Muscle layer of duodenum (tissue), 2 donors: ENCODE measurements around the gene GRAMD1A.
"Not testable (repeated sequence)": the region's sequence is repeated elsewhere in the genome, so short reads cannot be mapped to it uniquely, and the experiment has no call there.

Source experiments
- H3K27ac ChIP-seq: one replicate; pipeline ENCODE4 v1.7.0; 2013; ENCODE audit warnings: mild to moderate bottlenecking, low read length
- H3K27me3 ChIP-seq: one replicate; pipeline ENCODE4 v1.7.0; 2013; ENCODE audit warnings: low read depth, mild to moderate bottlenecking, control low read depth, low read length
- H3K36me3 ChIP-seq, 2 donors: one replicate each; pipeline ENCODE4 v1.7.0; 2013; ENCODE audit warnings: low read length in 2 of 2, control low read depth in 1 of 2, mild to moderate bottlenecking in 1 of 2; ENCODE audit not compliant: insufficient read depth in 2 of 2, control insufficient read depth in 1 of 2
- H3K4me1 ChIP-seq, 2 donors: one replicate each; pipeline ENCODE4 v1.7.0; 2013; ENCODE audit warnings: low read length in 2 of 2, mild to moderate bottlenecking in 2 of 2, control low read depth in 1 of 2, moderate library complexity in 1 of 2; ENCODE audit not compliant: insufficient read depth in 2 of 2, control insufficient read depth in 1 of 2
- H3K4me3 ChIP-seq, 2 donors: one replicate each; pipeline ENCODE4 v1.7.0; 2013; ENCODE audit warnings: low read length in 2 of 2, low read depth in 1 of 2, mild to moderate bottlenecking in 1 of 2
- H3K9me3 ChIP-seq, 2 donors: one replicate each; pipeline ENCODE4 v1.7.0; 2013; ENCODE audit warnings: low read length in 2 of 2, control low read depth in 1 of 2, mild to moderate bottlenecking in 1 of 2; ENCODE audit not compliant: control insufficient read depth in 1 of 2
- donor health status: healthy.

Gene GRAMD1A

GRCh38 chr19:35024095-35024494, 24.0 kb downstream of the GRAMD1A start:
- Histone ChIP-seq H3K4me1 (no peaks in the 10 kb centered on the region), H3K36me3 (peaks cover 49 to 82% of the 10 kb centered on the region in 2 donors), H3K4me3 (no peak overlapping the region), H3K27ac (no peak overlapping the region), H3K27me3 (no peaks in the 10 kb centered on the region), H3K9me3 (no peaks in the 10 kb centered on the region)

DNA sequence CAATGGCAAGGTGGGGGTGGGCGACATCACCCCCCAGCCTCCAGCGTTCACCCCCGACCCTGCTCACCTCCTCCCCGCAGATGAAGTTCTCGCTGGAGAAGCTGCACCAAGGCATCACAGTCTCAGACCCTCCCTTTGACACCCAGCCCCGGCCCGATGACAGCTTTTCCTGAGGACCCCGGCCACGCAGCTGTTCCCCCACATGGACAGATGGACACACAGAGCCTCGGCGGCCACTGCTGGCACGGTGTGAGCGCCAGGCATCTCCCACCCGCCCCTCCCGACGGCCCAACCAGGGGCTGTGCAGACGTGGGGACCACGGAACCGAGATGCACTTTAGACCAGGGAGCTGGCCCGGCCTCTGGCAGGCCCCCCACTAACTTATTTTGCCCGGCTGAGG, 25.8 kb downstream of the GRAMD1A start:
- H3K4me1 ChIP-seq = peaks cover 0 to 5% of the 10 kb centered on the region in 2 donors
- H3K27me3 ChIP-seq = no peaks in the 10 kb centered on the region
- H3K27ac ChIP-seq = no peak overlapping the region
- H3K4me3 ChIP-seq = no peak overlapping the region
- H3K36me3 ChIP-seq = peaks cover 35 to 63% of the 10 kb centered on the region in 2 donors
- no peaks in the 10 kb centered on the region for H3K9me3 ChIP-seq

- Histone ChIP-seq H3K27me3 (no peaks in the 10 kb centered on the region), H3K9me3 (no peaks in the 10 kb centered on the region), H3K4me3 (no peak overlapping the region), H3K4me1 (peaks cover 0 to 7% of the 10 kb centered on the region in 2 donors), H3K27ac (no peak overlapping the region), H3K36me3 (peaks cover 30 to 59% of the 10 kb centered on the region in 2 donors)
These were observed 26.3 kb downstream of the GRAMD1A start for GRCh38 chr19:35026418-35026817.

GRCh38 chr19:35027009-35027408, 26.9 kb downstream of the GRAMD1A start:
- Histone ChIP-seq H3K4me1 (peaks cover 0 to 9% of the 10 kb centered on the region in 2 donors), H3K9me3 (no peaks in the 10 kb centered on the region), H3K4me3 (no peak overlapping the region), H3K27ac (no peak overlapping the region), H3K27me3 (no peaks in the 10 kb centered on the region), H3K36me3 (peaks cover 27 to 53% of the 10 kb centered on the region in 2 donors)

DNA sequence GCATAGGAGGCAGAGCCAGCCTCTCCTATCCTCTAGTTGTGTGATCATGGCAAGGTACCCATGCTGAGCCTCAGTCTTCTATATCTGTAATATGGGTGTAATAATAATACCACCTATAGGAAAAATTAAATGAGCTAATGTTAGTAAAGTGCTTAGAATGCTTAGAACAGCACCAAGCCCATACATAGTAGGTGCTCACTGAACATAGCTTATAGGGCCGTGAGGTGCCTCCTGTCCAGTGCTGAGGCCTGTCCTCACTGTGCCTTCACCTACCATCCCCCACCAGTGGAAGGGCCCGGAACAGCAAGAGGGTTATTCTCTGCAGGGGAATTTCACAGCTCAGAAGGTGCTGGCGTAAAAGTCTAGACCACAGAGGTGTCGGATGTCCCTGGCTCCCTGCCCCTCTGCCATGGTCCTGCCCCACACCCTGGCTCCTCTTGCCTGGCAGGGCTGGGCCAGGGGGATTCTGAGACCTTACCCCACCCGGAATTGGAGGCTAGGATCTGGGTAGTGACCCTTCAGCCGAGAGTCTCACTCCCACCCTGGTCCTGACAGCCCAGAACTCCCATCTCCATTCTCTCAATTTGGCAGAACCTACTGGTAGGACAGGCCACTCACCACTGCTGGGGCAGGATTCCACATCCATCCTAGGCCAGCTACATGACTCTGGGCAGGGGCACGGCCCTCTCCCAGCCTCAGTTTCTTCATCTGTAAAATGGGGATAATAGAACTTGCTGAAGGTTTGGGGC, 27.9 kb downstream of the GRAMD1A start:
- H3K4me3 ChIP-seq = no peak overlapping the region
- no peak overlapping the region for H3K27ac ChIP-seq
- H3K27me3 ChIP-seq = no peaks in the 10 kb centered on the region
- H3K4me1 ChIP-seq = peaks cover 0 to 9% of the 10 kb centered on the region in 2 donors
- H3K9me3 ChIP-seq = no peaks in the 10 kb centered on the region
- peaks cover 20 to 43% of the 10 kb centered on the region in 2 donors for H3K36me3 ChIP-seq

DNA sequence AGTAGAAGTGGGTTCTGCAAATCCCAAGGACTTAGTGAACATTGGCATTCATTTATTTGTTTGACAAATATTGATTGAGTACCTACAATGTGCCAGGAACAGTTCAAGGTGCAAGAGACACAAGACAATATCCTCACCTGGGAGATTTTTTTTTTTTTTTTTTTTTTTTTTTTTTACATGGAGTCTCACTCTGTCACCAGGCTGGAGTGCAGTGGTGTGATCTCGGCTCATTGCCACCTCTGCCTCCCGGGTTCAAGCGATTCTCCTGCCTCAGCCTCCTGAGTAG, 28.4 kb downstream of the GRAMD1A start:
- not testable (repeated sequence) for H3K27me3 ChIP-seq, H3K27ac ChIP-seq, H3K4me1 ChIP-seq, H3K4me3 ChIP-seq, H3K9me3 ChIP-seq
- H3K36me3 ChIP-seq = peaks cover 17 to 38% of the 10 kb centered on the region in 2 donors

DNA sequence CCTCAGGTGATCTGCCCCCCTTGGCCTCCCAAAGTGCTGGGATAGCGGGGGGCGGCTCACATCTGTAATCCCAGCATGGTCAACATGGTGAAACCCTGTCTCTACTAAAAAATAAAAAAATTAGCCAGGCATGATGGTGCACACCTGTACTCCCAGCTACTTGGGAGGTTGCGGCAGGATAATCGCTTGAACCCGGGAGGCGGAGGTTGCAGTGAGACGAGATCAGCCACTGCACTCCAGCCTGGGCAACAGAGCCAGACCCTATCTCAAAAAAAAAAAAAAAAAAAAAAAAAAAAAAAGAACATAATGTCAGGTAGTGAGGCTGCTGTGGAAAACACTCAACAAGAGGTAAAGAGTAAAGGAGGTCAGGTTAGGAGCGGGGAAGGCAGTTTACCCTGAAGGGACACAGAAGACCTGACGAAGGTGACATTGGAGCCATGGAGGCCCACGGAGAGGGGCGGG, 29.2 kb downstream of the GRAMD1A start:
- peaks cover 9 to 37% of the 10 kb centered on the region in 2 donors for H3K36me3 ChIP-seq
- H3K27ac ChIP-seq, H3K4me1 ChIP-seq, H3K4me3 ChIP-seq, H3K27me3 ChIP-seq, H3K9me3 ChIP-seq: not testable (repeated sequence)

- Histone ChIP-seq H3K27me3 (no peaks in the 10 kb centered on the region), H3K4me3 (peak overlapping the region in 1 of 2 donors; percentile 51), H3K36me3 (peaks cover 6 to 33% of the 10 kb centered on the region in 2 donors), H3K4me1 (peaks cover 0 to 9% of the 10 kb centered on the region in 2 donors), H3K27ac (no peak overlapping the region), H3K9me3 (no peaks in the 10 kb centered on the region)
These were observed 29.7 kb downstream of the GRAMD1A start for GRCh38 chr19:35029737-35030256.

DNA sequence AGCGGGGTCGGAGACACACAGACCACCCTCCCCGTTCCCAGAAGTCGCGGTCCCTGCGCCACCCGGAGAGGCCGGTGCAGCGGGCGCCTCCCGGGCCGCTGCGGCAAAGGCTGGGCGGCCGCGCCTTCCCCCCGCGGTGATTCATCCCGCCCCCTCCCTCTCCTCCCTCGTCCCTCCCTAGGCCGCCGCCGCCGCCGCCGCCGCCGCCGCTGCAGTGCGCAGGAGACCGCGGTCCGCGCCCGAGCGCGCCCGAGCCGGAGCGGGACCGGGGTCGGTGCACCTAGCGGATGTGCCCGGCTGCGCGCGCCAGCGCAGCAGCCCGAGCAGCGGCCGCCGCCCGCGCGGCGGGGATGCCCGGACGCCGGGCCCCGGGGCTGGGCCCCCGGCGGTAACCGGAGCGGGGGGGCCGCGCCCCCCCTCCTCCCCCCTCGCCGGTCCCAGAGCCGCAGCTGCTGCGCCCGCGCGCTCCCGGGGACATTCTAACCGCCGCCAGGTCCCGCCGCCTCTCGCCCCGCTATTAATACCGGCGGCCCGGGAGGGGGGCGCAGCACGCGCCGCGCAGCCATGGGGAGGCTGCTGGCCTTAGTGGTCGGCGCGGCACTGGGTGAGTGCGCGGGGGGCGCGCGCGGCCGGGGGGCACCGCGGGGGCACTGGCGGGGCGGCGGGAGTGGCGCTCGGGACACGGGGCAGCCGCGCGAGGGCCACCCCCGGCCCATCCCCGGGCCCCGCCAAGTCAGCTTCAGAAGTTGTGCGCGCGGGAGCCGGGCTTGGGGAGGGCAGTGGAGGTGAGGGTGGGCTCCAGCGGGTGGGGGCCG, 30.3 kb downstream of the GRAMD1A start, which contains the start of gene SCN1B:
Gene SCN1B, plus strand, starts transcription at position 214 of the 815 bp plus-strand sequence. Its CDS starts 351 bp downstream, at position 565.
- Histone ChIP-seq H3K27me3 (no peaks in the 10 kb centered on the region), H3K4me1 (peaks cover 0 to 9% of the 10 kb centered on the region in 2 donors), H3K36me3 (peaks cover 4 to 29% of the 10 kb centered on the region in 2 donors), H3K9me3 (no peaks in the 10 kb centered on the region), H3K27ac (no peak within 1 kb of the TSS), H3K4me3 (peak within 1 kb of the TSS; percentile 38 to 68)

GRCh38 chr19:35031072-35031881, 31.2 kb downstream of the GRAMD1A start:
- Histone ChIP-seq H3K36me3 (peaks cover 0 to 21% of the 10 kb centered on the region in 2 donors), H3K27me3 (no peaks in the 10 kb centered on the region), H3K4me1 (peaks cover 0 to 9% of the 10 kb centered on the region in 2 donors), H3K27ac (no peak overlapping the region), H3K4me3 (peak overlapping the region; percentile 38 to 68), H3K9me3 (no peaks in the 10 kb centered on the region)
